ENCODE results near the gene HCN4.
"Not testable (repeated sequence)": the region's sequence is repeated elsewhere in the genome, so short reads cannot be mapped to it uniquely, and the experiment has no call there.

The HCN4 gene

GRCh38 chr15:73308305-73308704 is 60.5 kb downstream of the HCN4 start:
- Histone ChIP-seq H3K9me3 (ENCODE audit: low read depth, low read length) (no peaks in the 10 kb centered on the region), H3K4me3 (no peak overlapping the region), H3K27ac (no peak overlapping the region), H3K36me3 (ENCODE audit: insufficient read depth, low read length) (no peaks in the 10 kb centered on the region), H3K9ac (ENCODE audit: insufficient read length) (no peak overlapping the region)
- DNase-seq (ENCODE audit: low read depth, low spot score), result no peak
- TF ChIP-seq FOXP2 (optimal IDR thresholded peaks at IDR 0.05; ENCODE audit: control extremely low read depth, extremely low read length, insufficient read depth) (no peak), EZH2 (IDR thresholded peaks at IDR 0.05) (no peak), POLR2AphosphoS5 (IDR thresholded peaks at IDR 0.05; ENCODE audit: borderline replicate concordance, low read depth, low read length) (no peak)

GRCh38 chr15:73305331-73306211 is 63.2 kb downstream of the HCN4 start:
- no peak for DNase-seq (ENCODE audit: low read depth, low spot score)
- Histone ChIP-seq H3K9me3 (ENCODE audit: low read depth, low read length) (no peaks in the 10 kb centered on the region), H3K36me3 (ENCODE audit: insufficient read depth, low read length) (no peaks in the 10 kb centered on the region), H3K9ac (ENCODE audit: insufficient read length) (no peak overlapping the region), H3K4me3 (no peak overlapping the region), H3K27ac (no peak overlapping the region)
- no peak for TF ChIP-seq FOXP2 (optimal IDR thresholded peaks at IDR 0.05; ENCODE audit: control extremely low read depth, extremely low read length, insufficient read depth)
- no peak for TF ChIP-seq POLR2AphosphoS5 (IDR thresholded peaks at IDR 0.05; ENCODE audit: borderline replicate concordance, low read depth, low read length)
- no peak for TF ChIP-seq EZH2 (IDR thresholded peaks at IDR 0.05)

- no peak for DNase-seq (ENCODE audit: low read depth, low spot score)
- Histone ChIP-seq H3K9ac (ENCODE audit: insufficient read length) (no peak overlapping the region), H3K36me3 (ENCODE audit: insufficient read depth, low read length) (no peaks in the 10 kb centered on the region), H3K9me3 (ENCODE audit: low read depth, low read length) (no peaks in the 10 kb centered on the region), H3K27ac (no peak overlapping the region), H3K4me3 (no peak overlapping the region)
- TF ChIP-seq POLR2AphosphoS5 (IDR thresholded peaks at IDR 0.05; ENCODE audit: borderline replicate concordance, low read depth, low read length) (no peak), FOXP2 (optimal IDR thresholded peaks at IDR 0.05; ENCODE audit: control extremely low read depth, extremely low read length, insufficient read depth) (no peak)
Observed at GRCh38 chr15:73303636-73304035, 65.1 kb downstream of the HCN4 start.

GRCh38 chr15:73300286-73300685 is 68.5 kb downstream of the HCN4 start:
- not testable (repeated sequence) for H3K36me3 ChIP-seq (ENCODE audit: insufficient read depth, low read length)

GRCh38 chr15:73298522-73299245 is 70.1 kb downstream of the HCN4 start:
- DNase-seq (ENCODE audit: low read depth, low spot score), result no peak
- TF ChIP-seq FOXP2 (optimal IDR thresholded peaks at IDR 0.05; ENCODE audit: control extremely low read depth, extremely low read length, insufficient read depth) (no peak), POLR2AphosphoS5 (IDR thresholded peaks at IDR 0.05; ENCODE audit: borderline replicate concordance, low read depth, low read length) (no peak), EZH2 (IDR thresholded peaks at IDR 0.05) (no peak)
- no peaks in the 10 kb centered on the region for H3K36me3 ChIP-seq (ENCODE audit: insufficient read depth, low read length)
- no peak overlapping the region for H3K27ac ChIP-seq
- H3K9ac ChIP-seq (ENCODE audit: insufficient read length), result no peak overlapping the region
- H3K4me3 ChIP-seq, result no peak overlapping the region
- no peaks in the 10 kb centered on the region for H3K9me3 ChIP-seq (ENCODE audit: low read depth, low read length)

More at GRCh38 chr15:73300286-73300685, 68.5 kb downstream of the HCN4 start:
- H3K27ac ChIP-seq; DNase-seq (ENCODE audit: low read depth, low spot score); H3K4me3 ChIP-seq; H3K9ac ChIP-seq (ENCODE audit: insufficient read length); H3K9me3 ChIP-seq (ENCODE audit: low read depth, low read length): not testable (repeated sequence)

- Histone ChIP-seq H3K36me3 (ENCODE audit: insufficient read depth, low read length) (no peaks in the 10 kb centered on the region), H3K9ac (ENCODE audit: insufficient read length) (peak overlapping the region; percentile 49), H3K9me3 (ENCODE audit: low read depth, low read length) (no peaks in the 10 kb centered on the region), H3K4me3 (no peak overlapping the region; the same call in 1 of the 2 replicates), H3K27ac (peak overlapping the region; percentile 55; the same call in 1 of the 2 replicates)
- TF ChIP-seq EZH2 (IDR thresholded peaks at IDR 0.05) (no peak), FOXP2 (optimal IDR thresholded peaks at IDR 0.05; ENCODE audit: control extremely low read depth, extremely low read length, insufficient read depth) (no peak), POLR2AphosphoS5 (IDR thresholded peaks at IDR 0.05; ENCODE audit: borderline replicate concordance, low read depth, low read length) (no peak)
- no peak for DNase-seq (ENCODE audit: low read depth, low spot score)
Observed at GRCh38 chr15:73296609-73297353, 72.0 kb downstream of the HCN4 start.

- no peak for TF ChIP-seq POLR2AphosphoS5 (IDR thresholded peaks at IDR 0.05; ENCODE audit: borderline replicate concordance, low read depth, low read length)
- no peak for TF ChIP-seq FOXP2 (optimal IDR thresholded peaks at IDR 0.05; ENCODE audit: control extremely low read depth, extremely low read length, insufficient read depth)
- TF ChIP-seq EZH2 (IDR thresholded peaks at IDR 0.05), result no peak
- H3K27ac ChIP-seq, result peak overlapping the region; percentile 28; the same call in 1 of the 2 replicates
- no peaks in the 10 kb centered on the region for H3K36me3 ChIP-seq (ENCODE audit: insufficient read depth, low read length)
- no peaks in the 10 kb centered on the region for H3K9me3 ChIP-seq (ENCODE audit: low read depth, low read length)
- no peak for DNase-seq (ENCODE audit: low read depth, low spot score)
- no peak overlapping the region for H3K4me3 ChIP-seq
- H3K9ac ChIP-seq (ENCODE audit: insufficient read length), result peak overlapping the region; percentile 8
Observed at GRCh38 chr15:73295630-73296286, 73.0 kb downstream of the HCN4 start.
